Hepatocyte (in vitro differentiated cells): ENCODE results near the gene COL5A1. TPM values are rescaled to one million over a fixed set of nuclear protein-coding genes. Genes with fewer than 3 reads are reported as not detected.

Experiments used
- DNase-seq: peaks from one replicate; pipeline ENCODE4 v3.0.0-alpha.2; 2016; ENCODE audit warnings: low spot score
- H2AFZ ChIP-seq: fragments of 200-600 bp; sonication (generic); 2 replicates; pipeline ENCODE4 v1.6.0; 2016; ENCODE audit warnings: antibody characterized with exemption, mild to moderate bottlenecking
- H3K27ac ChIP-seq: fragments of 200-600 bp; sonication (generic); 2 replicates; pipeline ENCODE4 v1.5.1; 2016; ENCODE audit warnings: mild to moderate bottlenecking
- H3K27me3 ChIP-seq: fragments of 200-600 bp; sonication (generic); 2 replicates; pipeline ENCODE4 v1.6.1; 2016
- H3K36me3 ChIP-seq: fragments of 200-600 bp; sonication (generic); replicated peaks from 2 replicates; pipeline ENCODE4 v1.5.1; 2016; ENCODE audit warnings: low read depth; ENCODE audit not compliant: insufficient read depth
- H3K4me1 ChIP-seq: fragments of 200-600 bp; sonication (generic); 2 replicates; pipeline ENCODE4 v1.5.1; 2016; ENCODE audit warnings: mild to moderate bottlenecking, moderate library complexity; ENCODE audit not compliant: insufficient read depth
- H3K4me2 ChIP-seq: fragments of 200-600 bp; sonication (generic); 2 replicates; pipeline ENCODE4 v1.6.0; 2016
- H3K4me3 ChIP-seq: fragments of 200-600 bp; sonication (generic); 2 replicates; pipeline ENCODE4 v1.5.1; 2016; ENCODE audit warnings: mild to moderate bottlenecking
- H3K79me2 ChIP-seq: fragments of 200-600 bp; sonication (generic); 2 replicates; pipeline ENCODE4 v1.6.0; 2017; ENCODE audit warnings: mild to moderate bottlenecking
- H3K9me2 ChIP-seq: fragments of 200-600 bp; sonication (generic); replicated peaks from 2 replicates; pipeline ENCODE4 v1.6.0; 2017; ENCODE audit warnings: mild to moderate bottlenecking; ENCODE audit not compliant: insufficient read depth
- H3K9me3 ChIP-seq: fragments of 200-600 bp; sonication (generic); 2 replicates; pipeline ENCODE4 v1.5.1; 2016; ENCODE audit warnings: low read depth, mild to moderate bottlenecking
- H4K20me1 ChIP-seq: fragments of 200-600 bp; sonication (generic); 2 replicates; pipeline ENCODE4 v1.6.0; 2016; ENCODE audit warnings: mild to moderate bottlenecking; ENCODE audit not compliant: insufficient read depth, poor library complexity, severe bottlenecking
- CTCF ChIP-seq: fragments of 200-600 bp; sonication (generic); IDR thresholded peaks from 2 replicates; pipeline ENCODE4 v1.5.1; 2016; ENCODE audit warnings: antibody characterized with exemption, mild to moderate bottlenecking; ENCODE audit not compliant: poor library complexity
- EZH2 ChIP-seq: fragments of 200-600 bp; sonication (generic); IDR thresholded peaks from 2 replicates; pipeline ENCODE4 v1.6.1; 2016; ENCODE audit warnings: antibody characterized with exemption, mild to moderate bottlenecking, borderline replicate concordance
- EZH2phosphoT487 ChIP-seq: fragments of 200-600 bp; sonication (generic); IDR thresholded peaks from one replicate; pipeline ENCODE4 v1.6.1; 2018; ENCODE audit warnings: antibody characterized with exemption, mild to moderate bottlenecking, low read depth, moderate library complexity; ENCODE audit not compliant: unreplicated experiment, severe bottlenecking
- WGBS: methylation state at CpG from one replicate; pipeline ENCODE4 v1.1.6; 2016; ENCODE audit warnings: low lambda C conversion rate; ENCODE audit errors: missing lambda C conversion rate; 5-methylcytosine and 5-hydroxymethylcytosine counted together
- polyA plus RNA-seq: library from polyadenylated mRNA; unstranded; fragments of >200 nt; fragmentation: Nextera tagmentation; extraction: Ambion mirVana; gene quantifications from 2 replicates; pipeline ENCODE4 v1.2.1, GENCODE V29; 2016
- total RNA-seq: library from RNA; depleted of rRNA; stranded (reverse); fragments of >200 nt; gene quantifications from 2 replicates; pipeline ENCODE4 v1.2.3, GENCODE V29; 2014

COL5A1 gene
- total and polyA plus RNA-seq, 2 experiments from 2014 or later, result 342 to 347 TPM

- no peaks in the 10 kb centered on the region for H3K36me3 ChIP-seq
- H3K27ac ChIP-seq, result no peak overlapping the region
- no peak overlapping the region for H3K4me2 ChIP-seq
- no peak for TF ChIP-seq CTCF
- no peak for TF ChIP-seq EZH2phosphoT487
- TF ChIP-seq EZH2, result no peak
- H3K4me1 ChIP-seq, result no peaks in the 10 kb centered on the region
- 85% methylated on average over 13 of the region's 13 CpGs for WGBS
- no peak for DNase-seq
- no peaks in the 10 kb centered on the region for H3K9me2 ChIP-seq
- H3K4me3 ChIP-seq, result no peak overlapping the region
- no peaks in the 10 kb centered on the region for H3K27me3 ChIP-seq
- H3K9me3 ChIP-seq, result no peaks in the 10 kb centered on the region
- H3K79me2 ChIP-seq, result no peaks in the 10 kb centered on the region
- no peaks in the 10 kb centered on the region for H4K20me1 ChIP-seq
- H2AFZ ChIP-seq, result no peak overlapping the region
Observed at GRCh38 chr9:134835987-134836386, 194.4 kb downstream of the COL5A1 start.

GRCh38 chr9:134836406-134836970 is 194.9 kb downstream of the COL5A1 start:
- TF ChIP-seq CTCF (no peak), EZH2phosphoT487 (no peak), EZH2 (no peak)
- H3K36me3 ChIP-seq, result no peaks in the 10 kb centered on the region
- H3K4me2 ChIP-seq, result no peak overlapping the region
- no peaks in the 10 kb centered on the region for H4K20me1 ChIP-seq
- H3K27ac ChIP-seq, result no peak overlapping the region
- H3K4me3 ChIP-seq, result no peak overlapping the region
- H3K27me3 ChIP-seq, result no peaks in the 10 kb centered on the region
- no peaks in the 10 kb centered on the region for H3K4me1 ChIP-seq
- no peaks in the 10 kb centered on the region for H3K9me2 ChIP-seq
- DNase-seq, result no peak
- no peak overlapping the region for H2AFZ ChIP-seq
- no peaks in the 10 kb centered on the region for H3K79me2 ChIP-seq
- WGBS, result 96% methylated on average over 16 of the region's 19 CpGs
- H3K9me3 ChIP-seq, result no peaks in the 10 kb centered on the region

GRCh38 chr9:134837529-134837928 is 195.9 kb downstream of the COL5A1 start:
- TF ChIP-seq EZH2phosphoT487 (no peak), CTCF (no peak), EZH2 (no peak)
- Histone ChIP-seq H3K27me3 (no peaks in the 10 kb centered on the region), H3K79me2 (no peaks in the 10 kb centered on the region), H3K9me3 (no peaks in the 10 kb centered on the region), H3K4me2 (no peak overlapping the region), H3K36me3 (no peaks in the 10 kb centered on the region), H3K4me3 (no peak overlapping the region), H3K4me1 (no peaks in the 10 kb centered on the region), H3K27ac (no peak overlapping the region), H2AFZ (no peak overlapping the region), H4K20me1 (no peaks in the 10 kb centered on the region), H3K9me2 (no peaks in the 10 kb centered on the region)
- DNase-seq, result no peak
- 92% methylated on average over 12 of the region's 12 CpGs for WGBS
